Dendritic cell treated with granulocyte-macrophage colony-stimulating factor and Interleukin-4, amounts not matched to agents 40 ng/mL and 50 ng/mL, for 4 days (primary cell): ENCODE measurements around the gene MYOM3.

ENCODE experiments used
- H3K27ac Mint-ChIP-seq: one replicate; pipeline ENCODE4 v1.8.0; 2022; ENCODE audit warnings: mild to moderate bottlenecking, mixed read lengths
- H3K27me3 Mint-ChIP-seq: one replicate; pipeline ENCODE4 v1.8.0; 2022; ENCODE audit warnings: mild to moderate bottlenecking, mixed read lengths
- H3K36me3 Mint-ChIP-seq: one replicate; pipeline ENCODE4 v1.8.0; 2022; ENCODE audit warnings: low read depth, mixed read lengths
- H3K4me1 Mint-ChIP-seq: one replicate; pipeline ENCODE4 v1.8.0; 2022; ENCODE audit warnings: low read depth, mixed read lengths
- H3K4me3 Mint-ChIP-seq: one replicate; pipeline ENCODE4 v1.8.0; 2022; ENCODE audit warnings: mild to moderate bottlenecking, moderate library complexity, mixed read lengths
- H3K9me3 Mint-ChIP-seq: one replicate; pipeline ENCODE4 v1.8.0; 2022; ENCODE audit warnings: mixed read lengths
- intact Hi-C: fragments of 100-400 bp; cut with micrococcal nuclease; formaldehyde crosslinking; loops from one replicate; pipeline ENCODE4 v1.15.0; 2022

The MYOM3 gene

DNA sequence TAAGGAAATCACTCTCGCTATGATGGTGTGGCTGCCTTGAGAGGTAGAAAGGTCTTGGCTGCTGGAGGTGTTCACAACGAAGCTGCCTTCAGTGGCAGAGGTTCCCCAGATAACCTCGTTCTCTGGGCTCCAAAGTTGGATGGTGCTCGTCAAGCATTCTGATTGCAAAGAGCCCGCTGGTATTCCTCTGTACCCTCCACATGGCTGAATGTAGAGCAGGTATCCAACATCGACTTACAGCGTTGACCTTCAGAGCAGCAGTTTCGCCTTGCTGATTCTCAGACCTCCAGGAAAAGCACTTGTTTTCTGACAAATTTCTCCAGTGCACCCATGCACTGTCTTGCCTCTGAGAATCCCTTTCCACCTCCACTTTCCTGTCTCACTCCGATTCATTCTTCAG lies 35.3 kb upstream of the MYOM3 start:
- intact Hi-C loops = no loop called here
- Mint-ChIP-seq H3K9me3 (no peaks in the 10 kb centered on the region), H3K4me3 (no peak overlapping the region), H3K27ac (no peak overlapping the region), H3K27me3 (peaks cover 48% of the 10 kb centered on the region), H3K4me1 (peaks cover 11% of the 10 kb centered on the region), H3K36me3 (no peaks in the 10 kb centered on the region)

DNA sequence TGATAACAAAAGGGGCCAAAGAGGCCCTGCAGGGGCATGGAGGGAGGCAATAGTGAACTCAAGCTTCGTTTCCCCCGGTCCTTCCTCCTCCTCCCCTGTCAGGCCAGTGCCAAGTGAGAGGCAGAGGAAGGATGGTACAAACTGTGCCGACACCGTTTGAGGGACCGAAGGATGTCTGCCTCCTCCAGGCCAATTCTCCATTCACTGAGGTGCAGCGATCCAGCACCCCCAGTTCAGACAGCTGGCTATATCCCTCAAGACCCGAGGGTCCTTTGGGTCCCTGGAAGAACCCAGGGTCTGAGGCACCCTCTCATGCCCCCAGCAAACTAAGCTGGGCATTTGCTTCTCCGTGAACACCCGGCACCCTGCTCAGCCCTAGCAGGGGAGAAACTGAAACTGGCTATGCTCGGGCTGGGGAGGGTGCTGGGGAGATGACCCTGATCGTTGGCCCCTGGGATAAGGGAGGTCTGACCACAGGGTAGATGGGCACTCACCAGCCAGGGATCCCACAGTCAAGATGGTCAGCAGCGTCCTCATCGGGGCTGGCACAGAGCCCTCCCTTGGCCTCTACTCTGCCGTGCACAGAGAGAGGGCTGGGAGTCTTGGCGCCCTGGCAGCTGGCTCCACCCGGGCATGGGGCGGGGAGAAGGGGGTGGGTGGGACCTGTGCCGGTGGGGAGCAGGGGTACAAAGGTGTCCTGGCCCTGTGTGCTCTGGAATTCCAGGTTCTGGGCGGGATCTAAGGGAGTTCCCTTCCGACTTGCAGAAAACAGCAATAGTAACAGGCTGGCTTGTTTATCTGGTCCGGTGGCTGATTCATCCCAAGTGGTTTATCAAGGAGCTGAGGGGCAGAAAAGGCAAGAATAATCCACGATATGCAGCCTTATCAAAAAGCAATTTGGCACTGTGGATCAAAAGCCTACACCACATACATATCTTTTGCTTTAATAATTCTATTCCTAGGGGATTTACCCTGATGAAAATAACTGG lies 30.9 kb upstream of the MYOM3 start, which contains the start of gene IL22RA1:
Gene IL22RA1, minus strand, starts transcription at position 595 of the 989 bp plus-strand sequence. Its CDS starts 58 bp downstream, at position 537.
- Mint-ChIP-seq H3K36me3 (no peaks in the 10 kb centered on the region), H3K4me1 (no peaks in the 10 kb centered on the region), H3K4me3 (no peak within 1 kb of the TSS), H3K9me3 (no peaks in the 10 kb centered on the region), H3K27ac (no peak within 1 kb of the TSS), H3K27me3 (peaks cover 20% of the 10 kb centered on the region)
- intact Hi-C loops = no loop called here

DNA sequence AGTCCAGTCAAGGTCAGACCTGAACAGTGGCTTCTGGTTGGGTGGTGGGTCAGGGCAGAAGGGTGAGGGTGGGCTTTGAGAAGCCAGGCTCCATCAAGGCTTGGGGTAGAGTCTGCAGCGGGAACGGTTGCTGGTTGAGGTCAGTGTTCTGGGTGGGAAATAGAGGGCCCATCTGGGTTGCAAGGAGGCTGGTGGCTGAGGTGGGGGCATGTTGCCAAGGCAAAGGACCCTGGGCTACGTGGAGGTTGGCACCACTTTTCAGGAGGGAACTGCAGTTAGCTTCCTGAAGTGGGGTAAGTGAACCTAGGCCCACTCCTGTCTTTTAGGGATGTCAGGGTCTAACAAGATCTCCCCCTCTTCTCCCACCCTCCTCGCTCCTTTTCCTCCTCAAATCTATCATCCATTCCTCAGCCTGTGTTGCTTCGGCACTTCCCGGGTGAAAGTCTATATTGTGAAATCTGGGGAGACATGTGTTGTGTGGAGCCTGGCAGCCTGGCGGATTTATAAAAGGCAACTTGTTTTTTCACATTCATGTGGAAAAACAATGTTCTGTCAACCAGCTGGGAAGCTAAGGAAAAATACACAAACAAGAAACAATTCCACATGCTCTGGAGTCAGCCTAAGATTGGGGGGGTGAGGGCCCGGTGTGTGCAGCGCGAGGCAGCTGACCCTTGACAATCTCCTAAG lies 29.5 kb upstream of the MYOM3 start:
- intact Hi-C loops = no loop called here
- Mint-ChIP-seq H3K4me3 (no peak overlapping the region), H3K27ac (no peak overlapping the region), H3K36me3 (no peaks in the 10 kb centered on the region), H3K9me3 (no peaks in the 10 kb centered on the region), H3K4me1 (no peaks in the 10 kb centered on the region), H3K27me3 (peaks cover 19% of the 10 kb centered on the region)

DNA sequence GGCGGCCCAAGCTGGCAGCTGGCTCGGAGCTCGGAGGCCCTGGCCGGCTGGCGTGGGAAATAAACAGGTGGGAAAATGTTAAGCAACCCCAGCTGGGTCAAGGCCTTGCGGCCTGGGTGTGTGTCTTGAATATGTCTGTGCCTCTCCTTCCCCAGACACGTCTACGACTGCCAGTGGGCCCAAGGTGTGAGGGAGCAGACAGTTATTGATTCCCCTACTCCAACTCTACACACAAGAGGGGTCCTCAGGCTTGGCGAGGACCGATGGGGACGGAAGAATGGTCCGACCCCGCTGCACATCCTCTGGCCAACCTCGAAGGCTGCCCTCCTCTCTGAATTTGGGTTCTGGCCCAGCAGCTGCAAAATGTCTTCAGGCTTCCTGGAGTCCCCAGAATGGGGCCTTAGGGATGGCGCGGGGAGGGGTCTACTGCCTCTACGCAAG lies 28.8 kb upstream of the MYOM3 start:
- Mint-ChIP-seq H3K9me3 (no peaks in the 10 kb centered on the region), H3K27me3 (peaks cover 19% of the 10 kb centered on the region), H3K4me1 (no peaks in the 10 kb centered on the region), H3K27ac (no peak overlapping the region), H3K4me3 (no peak overlapping the region), H3K36me3 (no peaks in the 10 kb centered on the region)
- intact Hi-C loops = no loop called here

- H3K27ac Mint-ChIP-seq = no peak overlapping the region
- H3K4me3 Mint-ChIP-seq = no peak overlapping the region
- no peaks in the 10 kb centered on the region for H3K36me3 Mint-ChIP-seq
- H3K27me3 Mint-ChIP-seq = peaks cover 17% of the 10 kb centered on the region
- H3K4me1 Mint-ChIP-seq = no peaks in the 10 kb centered on the region
- intact Hi-C loops = no loop called here
- H3K9me3 Mint-ChIP-seq = no peaks in the 10 kb centered on the region
Observed at GRCh38 chr1:24139841-24140425, 28.0 kb upstream of the MYOM3 start.

- intact Hi-C loops = no loop called here
- Mint-ChIP-seq H3K36me3 (no peaks in the 10 kb centered on the region), H3K4me3 (no peak overlapping the region), H3K27ac (no peak overlapping the region), H3K9me3 (no peaks in the 10 kb centered on the region), H3K27me3 (peaks cover 13% of the 10 kb centered on the region), H3K4me1 (no peaks in the 10 kb centered on the region)
Observed at GRCh38 chr1:24139222-24139489, 27.2 kb upstream of the MYOM3 start.

DNA sequence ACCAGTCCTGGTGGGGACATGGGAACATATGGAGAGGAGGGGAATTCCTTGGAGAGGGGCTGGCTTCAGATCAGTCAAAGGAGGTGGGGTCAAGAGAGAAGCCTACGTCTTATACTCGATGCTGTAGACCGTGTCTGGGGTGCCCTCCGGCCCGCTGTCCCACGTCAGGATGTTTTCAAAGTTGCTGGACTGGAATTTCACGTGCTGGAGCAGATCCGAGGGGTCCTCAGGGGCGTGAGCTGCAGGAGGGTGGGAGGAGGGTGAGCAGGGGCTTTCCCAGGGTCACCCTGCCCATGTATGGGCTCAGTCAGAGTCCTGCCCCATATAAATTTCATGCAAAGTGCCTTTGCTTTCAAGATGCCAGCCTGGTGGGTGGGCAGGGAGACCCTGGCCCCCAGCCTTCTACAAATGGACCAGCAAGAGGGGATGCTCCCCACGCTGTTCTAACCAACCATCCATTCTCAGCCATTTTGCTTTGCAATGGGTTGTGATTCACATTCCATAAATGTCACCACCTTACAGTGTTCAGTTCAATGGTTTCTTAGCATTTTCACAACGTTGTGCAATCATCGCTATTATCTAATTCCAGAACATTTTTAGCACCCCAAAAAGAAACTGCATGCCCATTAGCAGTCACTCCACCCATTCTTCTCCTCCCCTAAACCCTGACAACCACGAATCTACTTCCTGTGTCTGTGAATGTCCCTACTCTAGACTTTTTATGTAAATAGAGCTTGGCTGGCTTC lies 26.7 kb upstream of the MYOM3 start:
- Mint-ChIP-seq H3K27ac (no peak overlapping the region), H3K27me3 (peaks cover 11% of the 10 kb centered on the region), H3K36me3 (no peaks in the 10 kb centered on the region), H3K9me3 (no peaks in the 10 kb centered on the region), H3K4me1 (no peaks in the 10 kb centered on the region), H3K4me3 (no peak overlapping the region)
- intact Hi-C loops = no loop called here

- Mint-ChIP-seq H3K27ac (no peak overlapping the region), H3K9me3 (no peaks in the 10 kb centered on the region), H3K36me3 (no peaks in the 10 kb centered on the region), H3K4me3 (no peak overlapping the region), H3K4me1 (no peaks in the 10 kb centered on the region), H3K27me3 (peaks cover 10% of the 10 kb centered on the region)
- intact Hi-C loops = no loop called here
Observed at GRCh38 chr1:24136956-24137539, 25.1 kb upstream of the MYOM3 start.

DNA sequence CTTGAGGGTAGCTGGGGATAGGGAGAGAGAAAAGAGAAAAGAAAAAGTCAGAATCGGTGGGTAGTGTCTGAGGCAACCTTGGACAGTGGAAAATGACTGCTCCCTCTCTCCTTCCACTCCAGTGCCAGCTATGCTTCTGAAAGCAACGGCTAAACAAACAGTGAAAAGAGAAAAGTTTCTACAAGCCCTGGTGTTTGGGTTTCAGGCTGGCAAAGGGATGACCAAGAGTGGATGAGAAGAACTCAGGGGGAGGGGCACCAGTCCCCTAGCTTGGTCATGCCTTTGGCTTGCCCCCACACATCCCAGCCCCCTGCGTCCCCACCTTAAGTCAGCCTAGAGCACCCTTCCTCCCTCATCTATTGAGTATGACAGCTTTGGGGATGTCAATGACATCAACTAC lies 22.4 kb upstream of the MYOM3 start:
- H3K36me3 Mint-ChIP-seq = no peaks in the 10 kb centered on the region
- H3K27ac Mint-ChIP-seq = no peak overlapping the region
- H3K9me3 Mint-ChIP-seq = peaks cover under 1% of the 10 kb centered on the region
- no peaks in the 10 kb centered on the region for H3K4me1 Mint-ChIP-seq
- peaks cover 10% of the 10 kb centered on the region for H3K27me3 Mint-ChIP-seq
- H3K4me3 Mint-ChIP-seq = no peak overlapping the region
- intact Hi-C loops = no loop called here

- Mint-ChIP-seq H3K27me3 (peaks cover 14% of the 10 kb centered on the region), H3K27ac (no peak overlapping the region), H3K9me3 (peaks cover 7% of the 10 kb centered on the region), H3K4me3 (no peak overlapping the region), H3K36me3 (no peaks in the 10 kb centered on the region), H3K4me1 (no peaks in the 10 kb centered on the region)
- intact Hi-C loops = no loop called here
Observed at GRCh38 chr1:24133819-24134218, 21.9 kb upstream of the MYOM3 start.

DNA sequence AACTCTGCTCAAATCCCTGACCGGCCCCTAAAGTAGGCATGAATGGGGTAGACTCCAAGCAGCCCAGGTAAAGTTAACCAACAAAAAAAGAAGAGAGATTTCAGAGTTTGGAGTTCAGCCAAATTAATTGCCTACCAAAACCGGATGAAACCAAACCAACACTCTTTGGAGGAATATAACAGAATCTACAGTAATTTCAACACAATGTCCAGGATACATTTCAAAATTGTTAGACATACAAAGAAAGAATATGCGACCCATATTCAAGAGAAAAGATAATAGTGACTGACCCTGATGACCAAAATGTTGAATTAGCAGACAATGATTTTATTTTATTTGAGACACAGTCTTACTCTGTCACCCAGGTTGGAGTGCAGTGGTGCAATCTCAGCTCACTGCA lies 18.4 kb upstream of the MYOM3 start:
- Mint-ChIP-seq H3K4me1 (peaks cover 5% of the 10 kb centered on the region), H3K4me3 (no peak overlapping the region), H3K27ac (no peak overlapping the region), H3K9me3 (peaks cover 7% of the 10 kb centered on the region), H3K36me3 (no peaks in the 10 kb centered on the region), H3K27me3 (peaks cover 9% of the 10 kb centered on the region)
- intact Hi-C loops = no loop called here

GRCh38 chr1:24127801-24128363 lies 15.9 kb upstream of the MYOM3 start:
- intact Hi-C loops = no loop called here
- Mint-ChIP-seq H3K4me1 (peaks cover 5% of the 10 kb centered on the region), H3K4me3 (no peak overlapping the region), H3K27ac (no peak overlapping the region), H3K36me3 (no peaks in the 10 kb centered on the region), H3K9me3 (peaks cover 7% of the 10 kb centered on the region), H3K27me3 (peaks cover 6% of the 10 kb centered on the region)

GRCh38 chr1:24127134-24127800 lies 15.3 kb upstream of the MYOM3 start:
- intact Hi-C loops = no loop called here
- Mint-ChIP-seq H3K27me3 (peaks cover 6% of the 10 kb centered on the region), H3K36me3 (no peaks in the 10 kb centered on the region), H3K4me3 (no peak overlapping the region), H3K27ac (no peak overlapping the region), H3K4me1 (peaks cover 5% of the 10 kb centered on the region), H3K9me3 (peaks cover 7% of the 10 kb centered on the region)
